ENCODE measurements around the gene MAFG. TPM values are rescaled to one million over a fixed set of nuclear protein-coding genes. Genes with fewer than 3 reads are reported as not detected.

MAFG gene
- total RNA-seq, 1 experiment from 2014 or later: 22.9 TPM

GRCh38 chr17:81964081-81964849, 36.7 kb upstream of the MAFG start:
- no peaks in the 10 kb centered on the region for H3K9me3 ChIP-seq (ENCODE audit: low read length)
- TF ChIP-seq EZH2 (IDR thresholded peaks at IDR 0.05; ENCODE audit: low read length, unreplicated experiment): no peak
- TF ChIP-seq EZH2phosphoT487 (IDR thresholded peaks at IDR 0.05; ENCODE audit: borderline replicate concordance, low read length): no peak
- no peak for TF ChIP-seq CTCF (conservative IDR thresholded peaks at IDR 0.05; ENCODE audit: low read depth, low read length)
- H3K4me3 ChIP-seq (ENCODE audit: low read length): no peak overlapping the region
- intact Hi-C loops (cut with micrococcal nuclease): no loop called here
- DNase-seq (no peak), ATAC-seq (no peak)
- H3K27me3 ChIP-seq (ENCODE audit: low read length): peaks cover 13% of the 10 kb centered on the region
- no peak overlapping the region for H2AFZ ChIP-seq (ENCODE audit: low read length)
- no TSS peak for BruUV-seq (replicated peaks)
- H3K4me2 ChIP-seq (ENCODE audit: low read length): no peak overlapping the region
- H3K9ac ChIP-seq (ENCODE audit: low read length): no peak overlapping the region
- H3K79me2 ChIP-seq (ENCODE audit: low read length): no peaks in the 10 kb centered on the region
- no peaks in the 10 kb centered on the region for H3K36me3 ChIP-seq (ENCODE audit: low read depth, low read length)
- H3K27ac ChIP-seq (ENCODE audit: low read length): no peak overlapping the region
- no peaks in the 10 kb centered on the region for H3K4me1 ChIP-seq (ENCODE audit: insufficient read depth, low read length)
- H3K9me2 ChIP-seq (replicated peaks; ENCODE audit: low read length): no peaks in the 10 kb centered on the region
- ChIA-PET POLR2A (ENCODE audit: unreplicated experiment) (interaction anchor here (0.6 kb wide), 1 partner anchor 234 kb away, joined by 13 read pairs; no protein-coding TSS in a partner anchor), CTCF (no interaction called here)
- H4K20me1 ChIP-seq (ENCODE audit: low read length): no peaks in the 10 kb centered on the region
- H3F3A ChIP-seq (ENCODE audit: low read length, unreplicated experiment): no peaks in the 10 kb centered on the region

DNA sequence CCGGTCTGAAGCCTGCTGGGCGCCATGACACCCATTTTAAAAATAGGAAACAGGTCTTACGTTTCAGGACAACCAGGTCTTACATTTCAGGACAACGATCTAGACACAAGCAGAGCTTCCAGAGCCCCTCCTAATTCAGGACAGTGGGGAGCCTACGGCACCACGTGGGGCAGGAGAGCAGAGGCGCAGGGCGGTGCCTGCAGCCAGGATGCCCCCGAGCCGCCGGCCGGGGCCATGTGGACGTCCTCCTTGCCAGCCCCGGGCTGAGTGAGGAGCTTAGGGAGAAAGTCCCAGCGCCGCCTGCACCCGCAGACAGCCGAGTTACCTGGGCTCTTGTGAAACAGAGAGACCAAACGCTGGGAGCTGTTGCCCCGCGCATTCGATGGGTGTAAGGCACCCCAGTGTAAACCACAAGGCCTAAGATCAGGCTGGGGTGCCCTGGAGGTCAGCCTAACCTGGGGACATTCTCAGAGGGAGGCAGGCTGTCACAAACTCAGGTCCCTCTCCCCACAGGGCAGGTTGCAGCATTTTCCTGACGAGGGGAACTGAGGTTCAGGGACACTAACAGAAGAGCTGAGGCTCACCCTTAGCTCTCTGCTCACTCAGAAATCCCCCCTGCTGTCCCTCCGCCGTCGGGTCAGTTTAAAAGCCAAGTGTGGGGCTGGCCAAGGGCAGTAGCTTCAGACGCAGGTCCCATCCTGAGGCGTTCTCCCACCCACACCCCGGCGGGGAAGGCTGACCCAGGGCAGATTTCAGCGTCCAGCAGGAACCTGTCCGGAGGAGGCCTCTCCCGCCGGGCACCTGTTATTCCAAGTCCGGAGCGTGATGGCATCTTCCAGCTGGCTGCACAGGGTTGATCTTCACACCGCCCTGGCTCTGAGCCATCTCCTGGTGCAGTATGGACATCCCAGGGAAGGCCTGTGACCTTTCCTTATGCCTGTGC, 35.2 kb upstream of the MAFG start:
- no peak overlapping the region for H3K9ac ChIP-seq (ENCODE audit: low read length)
- CTCF ChIA-PET: no interaction called here
- BruUV-seq (replicated peaks): no TSS peak
- no peaks in the 10 kb centered on the region for H4K20me1 ChIP-seq (ENCODE audit: low read length)
- no peaks in the 10 kb centered on the region for H3K9me3 ChIP-seq (ENCODE audit: low read length)
- no peaks in the 10 kb centered on the region for H3K36me3 ChIP-seq (ENCODE audit: low read depth, low read length)
- H2AFZ ChIP-seq (ENCODE audit: low read length): no peak overlapping the region
- no peak for DNase-seq
- TF ChIP-seq CTCF (conservative IDR thresholded peaks at IDR 0.05; ENCODE audit: low read depth, low read length) (no peak), EZH2 (IDR thresholded peaks at IDR 0.05; ENCODE audit: low read length, unreplicated experiment) (no peak), EZH2phosphoT487 (IDR thresholded peaks at IDR 0.05; ENCODE audit: borderline replicate concordance, low read length) (no peak)
- POLR2A ChIA-PET (ENCODE audit: unreplicated experiment): no interaction called here
- H3K4me3 ChIP-seq (ENCODE audit: low read length): no peak overlapping the region
- H3K27ac ChIP-seq (ENCODE audit: low read length): no peak overlapping the region
- no peak overlapping the region for H3K4me2 ChIP-seq (ENCODE audit: low read length)
- no peaks in the 10 kb centered on the region for H3K79me2 ChIP-seq (ENCODE audit: low read length)
- intact Hi-C loops (cut with micrococcal nuclease): no loop called here
- no peak for ATAC-seq
- no peaks in the 10 kb centered on the region for H3F3A ChIP-seq (ENCODE audit: low read length, unreplicated experiment)
- H3K27me3 ChIP-seq (ENCODE audit: low read length): peaks cover 22% of the 10 kb centered on the region
- H3K4me1 ChIP-seq (ENCODE audit: insufficient read depth, low read length): no peaks in the 10 kb centered on the region
- no peaks in the 10 kb centered on the region for H3K9me2 ChIP-seq (replicated peaks; ENCODE audit: low read length)
